K562 (cell line): ENCODE measurements around the gene TDRD3. TPM values are rescaled to one million over a fixed set of nuclear protein-coding genes. Genes with fewer than 3 reads are reported as not detected.

Experiments used
- ATAC-seq: fragments of 200-7000 bp; cut with Tn5 transposase; 3 replicates; pipeline ENCODE4 v1.9.1; 2020; ENCODE audit warnings: moderate library complexity
- BruUV-seq: library from RNA; stranded (reverse); fragments of 400-500 nt; replicated peaks from 2 replicates; lab custom pipeline; 2021; lab: Mats Ljungman, UMichigan
- CTCF ChIA-PET: fragments of 300-600 bp; formaldehyde crosslinking; extraction: SDS; loops from one replicate; lab custom pipeline; 2021; ENCODE audit warnings: low intra/inter-chr PET ratio; lab: Yijun Ruan, JAX
- POLR2A ChIA-PET: fragments of 300-600, 350-650 bp; sonication (Branson Sonifier 250); formaldehyde crosslinking; extraction: SDS; loops from one replicate; lab custom pipeline; 2021; ENCODE audit warnings: antibody characterized with exemption, inconsistent platforms; lab: Yijun Ruan, JAX
- DNase-seq, 4 experiments: peaks; one replicate each; pipeline versions ENCODE4 v3.0.0 to v3.0.0-alpha.2; 2011 to 2018; ENCODE audit warnings: low spot score in 3 of 4, mixed read lengths in 3 of 4; ENCODE audit errors: extremely low read depth in 1 of 4
- FAIRE-seq: peaks from 2 replicates; lab custom pipeline; 2011; peaks lifted over from hg19 to GRCh38; lab: Jason Lieb, UNC
- H2AFZ ChIP-seq: 2 replicates; pipeline ENCODE4 v1.6.0; 2011; ENCODE audit warnings: low read depth, low read length, control low read depth, inconsistent platforms
- H3K27ac ChIP-seq: fragments of 200-600 bp; 3 replicates; pipeline ENCODE4 v1.8.0; 2011; ENCODE audit warnings: low read depth, mild to moderate bottlenecking, control low read depth, inconsistent platforms, low read length, moderate library complexity, mixed read lengths; ENCODE audit errors: extremely low read depth
- H3K27me3 ChIP-seq, 2 experiments: fragments of 300-600 bp in 1 of 2; 2 replicates in 1 of 2; 3 replicates in 1 of 2; pipeline versions ENCODE4 v1.6.0 to v1.8.0; 2011; ENCODE audit warnings: inconsistent platforms in 2 of 2, low read length in 2 of 2, mild to moderate bottlenecking in 1 of 2, mixed read lengths in 1 of 2, moderate library complexity in 1 of 2; ENCODE audit not compliant: control insufficient read depth in 2 of 2, insufficient read depth in 2 of 2
- H3K36me3 ChIP-seq: fragments of 300-600 bp; 3 replicates; pipeline ENCODE4 v1.8.0; 2011; ENCODE audit warnings: mild to moderate bottlenecking, low read length, inconsistent platforms; ENCODE audit not compliant: control insufficient read depth, insufficient read depth
- H3K4me1 ChIP-seq, 2 experiments: fragments of 200-600 bp in 1 of 2; replicated peaks in 1 of 2; 2 replicates in 1 of 2; 3 replicates in 1 of 2; pipeline versions ENCODE4 v1.5.1 to v1.8.0; 2011; ENCODE audit warnings: inconsistent platforms in 2 of 2, low read length in 2 of 2, mild to moderate bottlenecking in 1 of 2, mixed read lengths in 1 of 2, moderate library complexity in 1 of 2; ENCODE audit not compliant: control insufficient read depth in 2 of 2, insufficient read depth in 2 of 2
- H3K4me2 ChIP-seq: 2 replicates; pipeline ENCODE4 v1.6.1; 2011; ENCODE audit warnings: low read length, control low read depth, inconsistent platforms, mixed read lengths; ENCODE audit not compliant: insufficient read depth
- H3K4me3 ChIP-seq: fragments of 200-600 bp; sonication (generic), shearing (Covaris generic); 2 replicates; pipeline ENCODE4 v1.5.1; 2016; ENCODE audit warnings: control low read depth, inconsistent platforms
- H3K79me2 ChIP-seq: fragments of 200-600 bp; 3 replicates; pipeline ENCODE4 v1.8.0; 2011; ENCODE audit warnings: low read length, inconsistent platforms; ENCODE audit not compliant: control insufficient read depth, insufficient read depth
- H3K9ac ChIP-seq, 2 experiments: 2 replicates each; pipeline versions ENCODE4 v1.6.0 to v1.6.1; 2011; ENCODE audit warnings: low read depth in 2 of 2, low read length in 2 of 2, control low read depth in 1 of 2, inconsistent platforms in 1 of 2, mild to moderate bottlenecking in 1 of 2, mixed read lengths in 1 of 2; ENCODE audit not compliant: insufficient read depth in 1 of 2
- H3K9me1 ChIP-seq: one replicate; pipeline ENCODE4 v1.6.0; 2011; ENCODE audit warnings: inconsistent platforms, mild to moderate bottlenecking, low read length, moderate library complexity; ENCODE audit not compliant: control insufficient read depth, insufficient read depth
- H3K9me3 ChIP-seq: replicated peaks from 2 replicates; pipeline ENCODE4 v1.5.1; 2011; ENCODE audit warnings: low read depth, low read length, inconsistent platforms; ENCODE audit not compliant: control insufficient read depth, insufficient read depth
- H4K20me1 ChIP-seq: replicated peaks from 2 replicates; pipeline ENCODE4 v1.6.1; 2011; ENCODE audit warnings: low read length, inconsistent platforms, mixed read lengths; ENCODE audit not compliant: control insufficient read depth, insufficient read depth
- HDAC3 ChIP-seq: fragments of 450-650 bp; IDR thresholded peaks from 2 replicates; pipeline ENCODE4 v1.6.1; 2018; ENCODE audit warnings: borderline replicate concordance, mild to moderate bottlenecking, moderate library complexity; ENCODE audit not compliant: partially characterized antibody
- NR2F6 ChIP-seq: fragments of 450-650 bp; formaldehyde crosslinking; IDR thresholded peaks from 2 replicates; pipeline ENCODE4 v1.4.0; 2020; ENCODE audit warnings: mild to moderate bottlenecking
- RB1 ChIP-seq: fragments of 450-650 bp; IDR thresholded peaks from 2 replicates; pipeline ENCODE4 v1.6.1; 2017; ENCODE audit warnings: low read depth, mild to moderate bottlenecking
- SMAD4 ChIP-seq: fragments of 250-450 bp; sonication (Bioruptor Pico); conservative IDR thresholded peaks from 2 replicates; pipeline ENCODE4 v1.8.0; 2021; ENCODE audit warnings: inconsistent platforms, mild to moderate bottlenecking, moderate library complexity
- YY1 ChIP-seq, 3 experiments: IDR thresholded peaks; 2 replicates each; pipeline ENCODE4 v1.6.1; 2011; ENCODE audit warnings: low read length in 2 of 3, mild to moderate bottlenecking in 2 of 3, moderate library complexity in 2 of 3, borderline replicate concordance in 1 of 3, control low read depth in 1 of 3, low read depth in 1 of 3; ENCODE audit not compliant: insufficient read depth in 3 of 3, insufficient replicate concordance in 2 of 3, control insufficient read depth in 1 of 3, insufficient read length in 1 of 3; ENCODE audit errors: extremely low read depth in 1 of 3
- ZFPM2 ChIP-seq: fragments of 250-450 bp; sonication (Bioruptor Pico); IDR thresholded peaks from 2 replicates; pipeline ENCODE4 v1.5.1; 2022; ENCODE audit warnings: mild to moderate bottlenecking
- ZNF347 ChIP-seq: fragments of 450-650 bp; formaldehyde crosslinking; IDR thresholded peaks from 2 replicates; pipeline ENCODE4 v1.4.0; 2020; ENCODE audit warnings: low read depth, mild to moderate bottlenecking, moderate library complexity
- ZNF592 ChIP-seq: fragments of 450-650 bp; IDR thresholded peaks from 2 replicates; pipeline ENCODE4 v1.6.1; 2017; ENCODE audit warnings: antibody characterized with exemption, mild to moderate bottlenecking
- ZNF668 ChIP-seq: fragments of 250-450 bp; sonication (Bioruptor Pico); IDR thresholded peaks from 2 replicates; pipeline ENCODE4 v1.8.0; 2022; ENCODE audit warnings: mild to moderate bottlenecking, inconsistent platforms
- WGBS: fragments of 100-300 bp; shearing (Covaris generic); methylation state at CpG from one replicate; pipeline ENCODE4 v1.1.6; 2016; ENCODE audit warnings: low coverage, mixed read lengths; ENCODE audit not compliant: insufficient coverage; ENCODE audit errors: missing lambda C conversion rate; 5-methylcytosine and 5-hydroxymethylcytosine counted together
- in situ Hi-C: fragments of 300-500 bp; cut with MboI; formaldehyde crosslinking; loops from 4 replicates; pipeline ENCODE4 v1.15.0; 2018; ENCODE audit warnings: inconsistent platforms, mixed read lengths
- intact Hi-C: fragments of 100-400 bp; cut with micrococcal nuclease; formaldehyde crosslinking; loops from 2 replicates; pipeline ENCODE4 v1.14.2; 2022
- polyA plus RNA-seq, 8 experiments: library from polyadenylated mRNA; depleted of rRNA in 4 of 8; stranded (reverse) in 5 of 8; unstranded in 3 of 8; fragments of >200 nt; fragmentation: Nextera tagmentation in 2 of 8; fragmentation: Illumina TruSeq in 1 of 8; extraction: Ambion mirVana in 2 of 8; extraction: Trizol in 1 of 8; gene quantifications; 2 replicates each; pipeline versions ENCODE4 v1.2.1 to v1.2.3, GENCODE V29; 2011 to 2014; ENCODE audit warnings: inconsistent platforms in 1 of 8, missing spikeins in 1 of 8
- total RNA-seq, 7 experiments: library from RNA; depleted of rRNA in 6 of 7; stranded (reverse); fragments of >200 nt in 6 of 7; fragmentation: Illumina TruSeq in 2 of 7; extraction: Trizol in 2 of 7; gene quantifications; 2 replicates each; pipeline versions ENCODE4 v1.2.1 to v1.2.3, GENCODE V29; 2011 to 2021; ENCODE audit warnings: low replicate concordance in 1 of 7
- TF ChIP-seq, protein P1 (sequence below): fragments of 450-650 bp; formaldehyde crosslinking; IDR thresholded peaks from 2 replicates; pipeline ENCODE4 v1.4.0; 2020; ENCODE audit warnings: mild to moderate bottlenecking

Gene TDRD3
- total and polyA plus RNA-seq, 9 of the 15 experiments (the other 6 are each of a cell fraction or from before 2014, with no cell fraction given), result 3.6 to 16.4 (median 9.5) TPM

DNA sequence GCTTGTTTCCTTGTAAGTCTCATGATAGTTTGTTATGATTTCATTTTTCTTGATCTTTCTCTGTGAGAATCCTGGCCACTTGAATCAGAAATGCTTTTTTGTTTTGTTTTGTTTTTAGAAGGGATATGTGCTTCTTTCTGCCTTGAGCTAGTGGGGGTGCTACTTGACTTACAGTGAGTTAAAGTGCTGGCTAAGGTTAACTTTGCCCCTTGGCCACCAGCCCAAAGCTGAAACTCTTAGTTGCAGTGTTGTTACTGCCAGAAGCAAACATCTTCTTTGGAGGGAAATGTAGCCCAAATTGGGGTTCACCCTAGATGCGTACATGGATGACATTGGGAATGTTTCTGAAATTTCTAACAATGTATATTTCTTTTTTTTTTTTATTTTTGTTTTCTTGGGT lies 57.4 kb downstream of the TDRD3 start:
- DNase-seq (no peak), FAIRE-seq (no peak), ATAC-seq (no peak)
- 90% methylated on average over 1 of the region's 1 CpG for WGBS
- POLR2A ChIA-PET, result interaction anchor here (0.8 kb wide), 1 partner anchor 9 kb away, joined by 3 read pairs; no protein-coding TSS in a partner anchor
- Histone ChIP-seq H3K9me1 (no peaks in the 10 kb centered on the region), H3K36me3 (no peaks in the 10 kb centered on the region), H3K4me2 (no peak overlapping the region), H2AFZ (no peak overlapping the region), H3K4me3 (no peak overlapping the region), H3K9ac (no peak overlapping the region), H3K79me2 (no peaks in the 10 kb centered on the region), H3K27me3 (no peaks in the 10 kb centered on the region), H3K9me3 (no peaks in the 10 kb centered on the region), H3K4me1 (no peaks in the 10 kb centered on the region), H3K27ac (no peak overlapping the region), H4K20me1 (no peaks in the 10 kb centered on the region)
- BruUV-seq, result no TSS peak
- CTCF ChIA-PET, result no interaction called here
- in situ Hi-C loops (no loop called here), intact Hi-C loops (no loop called here)
- TF ChIP-seq ZNF668 (CRISPR knock-in tag) (no peak), ZNF592 (no peak), ZFPM2 (no peak), ZNF347 (CRISPR knock-in tag) (no peak), NR2F6 (CRISPR knock-in tag) (no peak), HDAC3 (no peak), RB1 (no peak), SMAD4 (CRISPR knock-in tag) (no peak), YY1 (IDR thresholded peaks at IDR 0.05; ENCODE audit: borderline replicate concordance in 1 of 3, control insufficient read depth in 1 of 3, extremely low read depth in 1 of 3, insufficient read depth in 3 of 3, insufficient read length in 1 of 3, insufficient replicate concordance in 2 of 3, low read depth in 1 of 3, low read length in 2 of 3) (no peak)
- TF ChIP-seq, protein P1, sequence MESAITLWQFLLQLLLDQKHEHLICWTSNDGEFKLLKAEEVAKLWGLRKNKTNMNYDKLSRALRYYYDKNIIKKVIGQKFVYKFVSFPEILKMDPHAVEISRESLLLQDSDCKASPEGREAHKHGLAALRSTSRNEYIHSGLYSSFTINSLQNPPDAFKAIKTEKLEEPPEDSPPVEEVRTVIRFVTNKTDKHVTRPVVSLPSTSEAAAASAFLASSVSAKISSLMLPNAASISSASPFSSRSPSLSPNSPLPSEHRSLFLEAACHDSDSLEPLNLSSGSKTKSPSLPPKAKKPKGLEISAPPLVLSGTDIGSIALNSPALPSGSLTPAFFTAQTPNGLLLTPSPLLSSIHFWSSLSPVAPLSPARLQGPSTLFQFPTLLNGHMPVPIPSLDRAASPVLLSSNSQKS, result no peak
